ENCODE measurements around the gene RARG.
A peak's percentile ranks its signal among the peaks of the same experiment; 100 is the strongest.
"Not testable (repeated sequence)": the region's sequence is repeated elsewhere in the genome, so short reads cannot be mapped to it uniquely, and the experiment has no call there.

Gene RARG

DNA sequence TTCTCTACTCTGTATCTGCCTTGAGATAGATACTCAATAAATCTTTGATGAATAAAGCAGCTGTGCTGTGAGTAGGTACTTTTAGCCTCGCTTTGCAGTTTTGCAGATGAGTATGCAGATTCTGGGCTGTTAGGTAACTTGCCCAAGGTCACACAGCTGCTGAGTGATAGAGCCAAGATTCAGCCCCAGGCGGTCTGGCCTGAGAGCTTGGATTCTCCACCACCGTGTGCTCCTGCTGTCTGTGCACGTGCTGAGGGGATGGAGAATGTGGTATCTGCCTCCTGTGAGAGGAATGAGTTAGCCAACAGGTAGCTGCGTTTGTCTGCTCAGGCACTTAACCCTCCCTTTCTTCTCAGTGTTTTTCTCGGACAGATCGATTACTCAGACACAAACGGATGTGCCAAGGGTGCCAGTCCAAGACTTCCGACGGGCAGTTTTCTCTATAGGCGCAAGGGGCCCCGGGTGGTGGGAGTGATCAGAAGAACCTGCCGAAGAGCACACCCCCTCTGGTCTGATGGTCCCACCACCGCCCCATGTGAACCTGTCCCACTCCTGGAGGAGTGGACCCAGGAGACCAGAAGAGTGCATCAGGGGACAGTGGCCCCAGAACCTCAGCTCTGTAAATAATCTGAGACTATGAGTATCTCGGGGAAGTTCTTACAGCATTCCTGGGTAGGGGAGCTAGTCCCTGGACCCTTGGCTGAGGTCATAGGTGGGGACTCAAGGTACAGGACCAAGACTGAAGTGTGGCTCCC, 44.7 kb downstream of the RARG start:
- DNase-seq, result no peak

DNA sequence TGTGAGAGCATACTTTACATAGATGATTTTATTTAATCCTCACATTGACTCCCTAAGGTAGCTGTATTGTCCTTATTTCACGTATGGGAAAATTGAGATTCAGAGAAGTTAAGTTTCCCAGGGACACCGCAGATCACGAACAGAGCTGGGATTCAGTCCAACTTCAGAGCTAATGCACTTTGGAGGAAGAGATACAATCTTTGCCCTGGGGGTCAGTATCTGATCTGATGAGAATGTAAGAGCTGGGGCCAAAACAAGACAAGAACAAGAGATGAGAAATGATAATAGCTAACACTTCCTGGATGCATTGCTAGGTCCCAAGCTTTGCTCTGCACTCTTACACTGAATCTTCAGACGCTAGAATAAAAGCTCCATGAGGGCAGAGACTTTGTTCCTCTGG, 45.3 kb downstream of the RARG start:
- no peak for DNase-seq

DNA sequence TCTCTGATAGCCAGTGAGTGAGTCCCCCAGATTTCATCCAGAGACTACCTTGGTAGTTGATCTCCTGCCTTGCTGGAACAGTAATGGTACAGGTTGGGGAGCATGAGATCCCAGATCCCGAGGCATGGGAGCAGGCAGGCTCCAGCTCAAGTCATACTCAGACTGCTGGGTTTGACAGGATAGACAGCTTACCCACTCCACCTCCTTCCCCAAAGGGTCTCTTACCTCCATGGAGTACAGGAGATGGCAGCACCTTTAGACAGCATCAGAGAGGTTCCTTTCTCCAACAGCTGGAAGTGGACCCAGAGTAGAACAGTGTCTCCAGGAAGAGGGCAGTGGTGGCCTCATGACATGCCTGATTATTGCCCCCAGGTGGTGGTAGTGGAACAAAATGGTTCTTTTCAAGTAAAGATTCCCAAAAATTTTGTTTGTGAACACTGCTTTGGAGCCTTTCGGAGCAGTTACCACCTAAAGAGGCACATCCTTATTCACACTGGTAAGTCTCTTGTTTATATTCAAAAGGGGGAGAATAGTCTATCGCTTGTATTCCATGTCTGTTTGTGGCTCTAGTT, 46.3 kb downstream of the RARG start:
- DNase-seq, result no peak

DNA sequence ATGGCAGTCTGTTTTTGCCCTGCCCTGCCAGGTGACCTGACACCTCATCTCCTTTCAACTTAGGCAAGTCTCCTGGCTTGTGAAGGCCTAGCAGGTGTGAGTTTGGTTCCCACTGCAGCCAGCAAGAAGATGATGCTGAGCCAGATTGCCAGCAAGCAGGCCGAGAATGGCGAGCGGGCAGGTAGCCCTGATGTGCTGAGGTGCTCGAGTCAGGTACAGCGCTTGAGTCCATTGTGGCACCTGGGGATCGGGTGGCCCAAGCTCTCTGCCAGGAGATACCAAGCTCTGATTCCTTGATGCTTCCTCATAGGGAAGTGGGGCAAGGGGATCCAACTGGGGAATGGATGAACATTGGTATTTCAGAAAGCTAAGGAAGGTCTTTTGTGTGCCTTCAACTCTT, 47.2 kb downstream of the RARG start:
- no peak for DNase-seq

- DNase-seq, result peak; percentile 95
Observed at GRCh38 chr12:53182903-53183302, 49.1 kb downstream of the RARG start.

GRCh38 chr12:53181935-53182334, 50.1 kb downstream of the RARG start:
- no peak for DNase-seq

DNA sequence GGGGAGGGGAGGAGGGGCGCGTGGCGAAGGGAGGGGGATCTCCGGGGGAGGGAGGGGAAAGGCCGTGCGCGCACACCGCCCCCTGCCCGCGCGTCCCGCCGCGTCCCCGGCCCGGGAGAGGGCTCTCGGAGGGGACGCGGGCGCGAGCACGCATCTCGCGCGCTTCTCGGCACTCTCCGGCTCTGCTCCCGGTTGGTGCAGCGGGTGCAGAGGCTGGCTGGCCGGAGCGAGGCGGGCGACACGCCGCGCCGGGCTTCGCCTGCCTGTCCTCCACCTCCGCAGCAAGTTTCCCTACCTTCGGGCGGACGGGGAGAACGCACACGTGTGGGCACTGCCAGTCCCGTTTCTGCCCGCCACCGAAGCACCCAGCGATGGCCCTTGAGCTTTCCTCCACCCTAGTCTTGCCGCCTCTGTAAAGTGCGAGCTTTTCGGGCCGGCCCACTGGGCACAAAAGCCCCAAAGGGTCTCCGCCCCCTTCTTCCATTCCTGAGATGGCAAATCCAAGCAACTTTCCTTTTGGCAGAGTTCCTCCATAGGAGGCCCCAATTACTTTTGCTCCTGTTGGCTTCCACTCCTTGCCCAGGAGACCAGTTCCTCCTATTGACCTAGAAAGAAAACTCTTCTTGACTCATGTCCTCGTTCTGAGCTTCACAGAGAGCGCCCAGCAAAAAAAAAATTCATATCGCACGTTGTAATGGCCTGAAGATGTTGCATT, 50.9 kb downstream of the RARG start:
- peak; percentile 45 for DNase-seq

DNA sequence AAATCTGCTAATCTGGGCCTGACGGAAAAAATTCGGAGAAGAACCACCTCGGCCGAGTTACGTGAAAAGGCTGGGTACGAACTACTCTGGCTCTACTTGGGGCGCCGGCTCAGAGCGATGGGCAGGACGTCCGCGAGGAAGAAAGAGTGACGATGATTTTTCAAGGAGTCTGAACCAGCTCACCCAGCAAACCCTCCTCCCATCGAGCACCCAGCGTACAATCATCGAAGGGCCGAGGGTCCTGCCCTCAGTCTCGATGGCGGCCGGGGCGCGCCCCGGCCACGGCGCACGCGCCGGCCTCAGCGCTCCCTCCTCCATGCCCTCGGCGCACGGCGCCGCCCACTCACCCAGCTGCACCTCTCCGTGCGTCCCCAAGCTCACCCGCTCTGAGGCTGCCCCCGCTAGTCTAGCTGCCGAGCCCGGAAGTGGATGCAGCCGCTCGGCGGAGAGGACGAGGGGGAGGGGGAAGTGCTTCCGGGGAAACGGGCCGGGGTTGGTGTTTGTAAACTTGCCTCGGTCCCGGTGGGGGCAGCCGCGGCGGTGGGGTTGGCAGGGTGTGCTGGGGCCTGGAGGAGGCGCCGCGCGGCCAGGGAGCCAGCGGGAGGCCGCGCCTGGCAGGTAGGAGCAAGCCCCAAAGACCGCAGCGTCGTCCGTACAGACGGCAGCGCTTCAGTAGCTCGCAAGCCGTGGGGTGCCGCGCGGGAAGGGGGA, 51.6 kb downstream of the RARG start, which contains the start of the genes CSAD and ZNF740:
CSAD (minus strand) TSS at position 706 of the 711 bp plus-strand sequence. CDS start 7,455 bp downstream, outside the sequence.
ZNF740 (plus strand) TSS at position 503 of the 711 bp plus-strand sequence. CDS start 1,262 bp downstream, outside the sequence.
- peak; percentile 90 for DNase-seq

DNA sequence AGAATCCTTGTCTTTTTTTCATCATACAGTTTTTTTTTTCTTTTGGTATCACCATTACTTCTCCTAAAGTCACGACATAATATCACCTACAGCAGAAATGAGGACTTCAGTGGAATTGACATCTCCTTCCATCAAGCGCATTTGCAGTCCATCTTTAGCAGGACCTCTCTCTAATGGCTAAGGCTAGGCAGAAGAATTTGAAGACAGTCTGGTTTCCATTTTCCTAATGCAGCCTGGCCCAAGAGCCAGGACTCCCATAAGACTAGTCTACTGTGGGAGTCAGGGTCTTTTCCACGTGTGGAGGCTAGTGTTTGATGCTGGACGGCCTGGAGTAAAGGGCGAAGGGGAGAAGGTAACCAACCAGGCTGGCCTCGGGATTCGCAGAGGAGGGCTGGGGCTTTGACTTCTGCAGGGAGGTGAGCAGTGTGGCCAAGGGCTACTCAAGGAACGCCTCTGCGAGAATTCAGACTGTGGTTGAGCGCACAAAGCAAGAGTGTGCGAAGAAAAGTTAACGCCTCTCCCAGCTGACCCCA, 52.3 kb downstream of the RARG start:
- no peak for DNase-seq

- not testable (repeated sequence) for DNase-seq
Observed at GRCh38 chr12:53178803-53179202, 53.2 kb downstream of the RARG start.

DNA sequence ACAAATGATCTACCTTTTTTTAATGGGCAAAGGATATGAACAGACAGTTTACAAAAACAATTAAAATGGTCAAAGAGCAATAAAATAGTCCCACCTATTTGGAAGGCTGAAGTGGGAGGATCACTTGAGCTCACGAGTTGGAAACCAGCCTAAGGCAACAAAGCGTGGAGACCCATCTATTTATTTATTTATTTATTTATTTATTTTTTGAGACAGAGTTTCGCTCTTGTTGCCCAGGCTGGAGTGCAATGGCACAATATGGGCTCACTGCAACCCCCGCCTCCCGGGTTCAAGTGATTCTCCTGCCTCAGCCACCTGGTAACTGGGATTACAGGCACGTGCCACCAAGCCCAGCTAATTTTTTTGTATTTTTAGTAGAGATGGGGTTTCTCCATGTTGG, 54.6 kb downstream of the RARG start:
- not testable (repeated sequence) for DNase-seq

GRCh38 chr12:53176750-53177149, 55.3 kb downstream of the RARG start:
- no peak for DNase-seq

GRCh38 chr12:53174881-53175491, 57.0 kb downstream of the RARG start:
- peak; percentile 59 for DNase-seq

DNA sequence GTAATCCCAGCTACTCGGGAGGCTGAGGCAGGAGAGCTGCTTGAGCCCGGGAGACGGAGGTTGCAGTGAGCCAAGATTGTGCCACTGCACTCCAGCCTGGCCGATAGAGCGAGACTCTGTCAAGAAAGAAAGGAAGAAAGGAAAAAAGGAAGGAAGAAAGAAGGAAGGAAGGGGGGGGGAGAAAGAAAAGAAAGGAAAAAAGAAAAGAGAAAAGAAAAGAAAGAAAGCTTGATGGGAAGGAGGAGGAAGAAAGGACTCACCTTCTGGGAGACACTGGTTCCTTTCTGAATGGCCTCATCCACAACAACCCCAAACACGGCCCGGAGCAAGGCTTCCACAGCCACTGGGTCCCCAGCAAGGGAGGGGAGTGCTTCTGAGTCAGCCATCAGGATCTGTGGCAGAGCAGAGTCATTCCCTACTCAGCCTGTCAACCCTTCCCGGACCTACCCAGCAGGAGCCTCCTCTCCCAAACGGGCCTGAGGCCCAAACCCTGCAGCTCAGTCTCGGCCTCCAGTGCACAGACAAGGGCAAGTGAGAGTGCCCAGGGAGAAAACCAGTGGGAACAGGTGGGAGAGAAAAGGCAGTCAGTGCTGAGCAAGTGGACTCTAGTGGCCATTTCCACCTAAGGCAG, 58.8 kb downstream of the RARG start:
- DNase-seq, result no peak

DNA sequence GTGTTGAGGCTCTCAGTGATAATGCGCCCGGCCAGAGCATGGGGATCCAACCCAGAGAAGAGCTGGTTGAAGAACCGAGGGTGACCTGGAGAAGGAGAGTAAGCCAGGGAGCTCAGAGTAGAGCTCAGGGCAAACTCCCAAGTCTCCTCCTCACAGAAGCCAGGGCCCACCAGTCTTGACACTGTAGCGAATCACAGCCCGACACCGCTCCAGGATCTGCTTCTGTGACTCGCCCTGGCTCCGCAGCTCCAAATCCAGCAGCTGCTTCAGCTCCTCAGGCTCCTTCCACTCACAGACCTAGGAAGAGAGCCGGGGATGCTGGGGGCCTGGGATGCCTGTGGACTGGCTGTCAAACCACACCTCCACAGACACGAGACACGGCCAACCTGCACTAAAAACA, 59.7 kb downstream of the RARG start:
- no peak for DNase-seq

DNA sequence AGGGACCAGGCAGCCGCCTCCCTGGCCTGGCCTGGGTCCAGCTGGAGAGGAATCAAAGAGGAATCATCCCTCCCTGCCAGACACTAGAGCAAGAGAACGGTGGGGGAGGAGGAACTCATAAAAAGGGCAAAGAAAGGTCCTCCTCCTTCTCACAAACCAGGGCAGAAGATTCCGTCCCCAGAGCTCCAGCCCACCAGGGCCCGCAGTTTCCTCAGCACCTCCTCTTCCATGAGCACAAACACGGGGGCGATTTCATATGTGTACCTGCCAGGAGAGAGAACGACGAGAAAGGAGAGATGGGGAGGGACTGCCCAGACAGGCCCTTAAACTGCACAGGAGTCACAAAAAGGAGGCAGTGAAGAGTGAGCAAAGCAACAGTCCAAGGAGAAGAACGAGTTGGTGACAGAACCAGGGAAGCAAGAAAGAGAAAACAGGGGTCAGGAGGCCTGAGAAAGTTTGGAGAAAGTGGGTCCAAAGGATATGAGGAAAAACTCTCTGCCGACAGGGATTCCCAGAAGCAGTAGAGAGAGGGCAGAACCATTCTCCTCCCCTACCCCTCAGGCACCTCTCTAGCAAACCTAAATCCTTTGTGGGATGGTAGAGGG, 60.2 kb downstream of the RARG start:
- DNase-seq, result no peak

DNA sequence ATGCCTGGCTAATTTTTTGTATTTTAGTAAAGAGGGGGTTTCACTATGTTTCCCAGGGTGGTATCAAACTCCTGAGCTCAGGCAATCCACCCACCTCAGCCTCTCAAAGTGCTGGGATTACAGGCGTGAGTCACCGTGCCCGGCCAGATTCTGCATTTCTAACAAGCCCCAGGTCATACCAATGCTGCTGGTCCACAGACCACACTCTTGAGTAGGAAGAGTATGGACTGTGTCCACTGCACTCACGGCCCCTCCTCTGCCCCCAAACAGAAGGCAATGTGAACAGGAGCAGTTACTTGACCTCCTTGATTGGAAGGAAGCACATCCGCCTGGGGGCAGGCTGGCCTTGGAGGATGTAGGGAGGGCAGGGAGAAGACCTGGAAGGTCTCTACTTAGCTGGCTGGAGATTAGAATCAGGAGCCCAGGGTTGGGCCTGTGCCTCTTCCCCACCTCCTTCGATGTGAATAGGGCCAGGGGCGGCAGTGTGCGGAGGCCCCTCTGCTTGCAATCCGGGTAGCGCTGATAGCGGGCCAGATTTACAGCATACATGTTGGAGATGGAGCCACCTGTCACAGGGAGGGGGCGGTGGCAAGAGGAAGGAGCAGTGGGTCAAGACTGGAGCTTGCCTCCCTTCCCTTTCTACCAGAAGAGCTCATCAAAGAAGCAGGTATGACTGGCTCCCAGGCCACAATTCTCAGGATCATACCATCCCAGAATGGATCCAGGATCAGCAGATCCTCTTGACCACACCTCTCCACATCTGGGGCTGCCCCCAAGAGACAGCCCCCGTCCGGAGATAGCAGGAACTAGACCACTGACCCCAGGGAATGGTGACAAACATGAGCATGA, 60.9 kb downstream of the RARG start:
- no peak for DNase-seq

DNA sequence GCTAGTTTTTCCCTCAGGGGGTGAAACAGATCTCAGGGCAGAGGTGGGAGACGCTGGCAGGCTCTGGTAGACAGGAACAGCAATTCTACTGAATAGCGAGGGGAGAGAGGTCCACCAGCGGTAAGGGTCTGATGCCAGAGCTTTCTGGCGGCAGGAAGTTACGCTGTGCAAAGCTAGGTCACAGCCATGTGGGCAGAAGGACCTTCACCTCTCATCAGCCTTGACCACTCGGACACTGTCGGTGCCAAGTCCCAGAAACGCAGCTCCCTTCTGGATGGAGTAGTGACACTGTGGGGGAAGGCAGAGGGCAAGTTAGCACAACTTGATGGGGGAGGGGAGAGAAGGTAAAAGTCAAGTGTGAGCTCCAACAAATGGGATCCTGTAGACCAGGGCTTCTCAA, 61.8 kb downstream of the RARG start:
- DNase-seq, result no peak

DNA sequence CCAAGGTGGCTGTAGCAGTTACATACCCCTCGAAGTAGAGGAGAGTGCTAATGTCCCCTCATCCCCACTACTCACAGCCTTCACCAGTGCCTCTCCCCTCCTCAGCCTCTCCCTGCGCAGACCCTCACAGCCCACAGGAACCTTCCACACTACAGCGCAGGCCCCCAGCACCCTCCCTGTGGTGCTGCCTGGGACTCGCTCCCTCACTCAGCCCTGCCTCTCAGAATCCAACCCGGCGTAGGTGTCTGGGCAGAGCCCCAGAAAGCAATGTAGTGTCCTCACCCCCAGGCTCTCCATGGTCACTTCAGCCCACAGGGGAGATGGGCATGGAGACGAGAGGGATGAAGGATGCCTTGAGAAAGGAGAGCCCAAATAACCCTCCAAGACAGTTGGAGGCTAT, 62.4 kb downstream of the RARG start:
- DNase-seq, result no peak

DNA sequence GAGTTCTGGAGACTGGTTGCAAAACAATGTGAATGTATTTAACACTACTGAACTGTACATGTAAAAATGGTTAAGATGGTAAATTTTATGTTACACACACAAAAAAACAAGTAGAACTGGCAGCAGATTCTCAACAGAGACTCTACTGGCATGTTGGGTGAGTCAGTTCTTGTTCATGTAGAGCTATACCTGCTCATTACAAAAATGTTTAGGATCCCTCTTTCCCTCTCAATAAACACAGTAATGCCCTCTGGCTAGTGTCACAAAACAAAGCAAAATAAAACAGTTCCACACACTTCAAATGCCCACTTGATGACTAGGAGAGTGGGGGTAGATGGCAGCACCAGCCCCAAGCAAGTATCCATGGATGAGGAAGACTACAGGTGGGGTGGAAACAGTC, 65.2 kb downstream of the RARG start:
- no peak for DNase-seq

DNA sequence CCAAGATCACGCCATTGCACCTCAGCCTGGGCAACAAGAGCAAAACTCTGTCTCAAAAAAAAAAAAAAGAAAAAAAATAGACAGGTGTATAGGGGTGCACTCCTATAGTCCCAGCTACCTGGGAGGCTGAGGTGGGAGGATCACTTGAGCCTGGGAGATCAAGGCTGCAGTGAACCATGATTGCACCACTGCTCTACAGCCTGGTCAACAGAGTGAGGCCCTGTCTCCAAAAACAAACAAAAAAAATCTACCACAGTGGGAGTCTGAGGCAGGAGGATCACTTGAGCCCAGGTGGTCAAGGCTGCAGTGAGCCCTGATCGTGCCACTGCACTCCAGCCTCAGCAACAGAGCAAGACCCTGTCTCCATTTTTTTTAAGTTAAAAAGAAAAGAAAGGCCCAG, 69.0 kb downstream of the RARG start:
- not testable (repeated sequence) for DNase-seq

Measured in GF-D8 (cell line).